ENCODE data around the gene PID1. TPM values are rescaled to one million over a fixed set of nuclear protein-coding genes. Genes with fewer than 3 reads are reported as not detected.

Gene PID1
- total RNA-seq (2021; ENCODE audit: unreplicated experiment): 0.15 TPM
- polyA plus RNA-seq (2012): 0.03 TPM in 1 of 2 replicates, not detected in the other
- Bru-seq, nascent RNA: percentile 5 among the genes with signal in this experiment
- BruChase-seq, experiment 1, labeled RNA remaining after a 6-hour chase: percentile 4 among the genes with signal in this experiment
- BruChase-seq, experiment 2, labeled RNA remaining after a 2-hour chase: percentile 8 among the genes with signal in this experiment
- long read RNA-seq: 0 reads

- no peak for DNase-seq (ENCODE audit: low read depth, low spot score)
- POLR2A ChIA-PET: no interaction called here
- no peak within 1 kb of the TSS for H3K4me2 ChIP-seq (ENCODE audit: low read length)
Observed at GRCh38 chr2:229270551-229271410, at the start of gene PID1. Gene PID1, minus strand, starts transcription at chr2:229271287. Its CDS starts 244 bp downstream, at chr2:229271043.

More at GRCh38 chr2:229270551-229271410, at the start of gene PID1:
- ATAC-seq: no peak
- H2AFZ ChIP-seq (ENCODE audit: low read depth, low read length, poor library complexity, severe bottlenecking): no peak within 1 kb of the TSS
- no peaks in the 10 kb centered on the region for H3K79me2 ChIP-seq (ENCODE audit: insufficient read depth, low read length)
- H3K9me3 ChIP-seq (ENCODE audit: control insufficient read depth in 1 of 2, insufficient read depth in 1 of 2, low read depth in 1 of 2, low read length in 2 of 2): no peaks in the 10 kb centered on the region
- H3K4me3 ChIP-seq (replicated peaks in 1 of 2; ENCODE audit: low read depth in 1 of 2, low read length in 2 of 2): no peak within 1 kb of the TSS
- H4K20me1 ChIP-seq (ENCODE audit: insufficient read depth): no peaks in the 10 kb centered on the region
- no peak within 1 kb of the TSS for H3K9ac ChIP-seq (ENCODE audit: low read length)
- CTCF ChIA-PET: no interaction called here
- H3K27me3 ChIP-seq (ENCODE audit: insufficient read depth, low read length): no peaks in the 10 kb centered on the region
- no peak within 1 kb of the TSS for H3K27ac ChIP-seq (ENCODE audit: low read depth, low read length)
- peaks cover 0 to 10% of the 10 kb centered on the region in 2 experiments; a peak in 3 of 4 replicates for H3K4me1 ChIP-seq (ENCODE audit: control insufficient read depth in 1 of 2, insufficient read depth in 2 of 2, low read length in 2 of 2)
- intact Hi-C loops (cut with micrococcal nuclease): loop anchor here (5.0 kb wide), 1 partner anchor 588 kb away; no protein-coding TSS in a partner anchor
- H3K36me3 ChIP-seq (ENCODE audit: control insufficient read depth in 1 of 2, insufficient read depth in 2 of 2, low read length in 2 of 2): no peaks in the 10 kb centered on the region
- no peaks in the 10 kb centered on the region for H3K9me2 ChIP-seq (ENCODE audit: insufficient read depth)
- BruUV-seq (replicated peaks): no TSS peak
- RAD21 ChIA-PET (ENCODE audit: low non-redundant PET in 1 of 2, low total read pairs in 2 of 2, uncharacterized antibody in 2 of 2, unreplicated experiment in 2 of 2): interaction anchor here in 1 of 2 experiments (0.7 kb wide), 1 partner anchor 414 kb away, joined by 6 read pairs; no protein-coding TSS in a partner anchor
- TF ChIP-seq CTCF (IDR thresholded peaks at IDR 0.05 in 2 of 3, conservative IDR thresholded peaks at IDR 0.05 in 1 of 3; ENCODE audit: borderline replicate concordance in 1 of 3, insufficient read depth in 1 of 3, low read depth in 2 of 3, low read length in 2 of 3) (no peak), FOSL1 (IDR thresholded peaks at IDR 0.05; ENCODE audit: low read depth) (no peak), YY1 (IDR thresholded peaks at IDR 0.05; ENCODE audit: extremely low read depth, insufficient replicate concordance, low read depth, low read length) (no peak), RAD21 (IDR thresholded peaks at IDR 0.05; ENCODE audit: low read depth) (no peak), ELF1 (IDR thresholded peaks at IDR 0.05; ENCODE audit: borderline replicate concordance, low read depth) (no peak), JUND (IDR thresholded peaks at IDR 0.05) (no peak), ATF3 (IDR thresholded peaks at IDR 0.05) (no peak), TCF7L2 (IDR thresholded peaks at IDR 0.05; ENCODE audit: borderline replicate concordance, extremely low read depth, insufficient read depth, insufficient read length) (no peak), SRF (IDR thresholded peaks at IDR 0.05; ENCODE audit: low read depth) (no peak), SIN3A (IDR thresholded peaks at IDR 0.05; ENCODE audit: low read depth) (no peak), ZNF274 (IDR thresholded peaks at IDR 0.05; ENCODE audit: low read depth, low read length) (no peak), POLR2A (IDR thresholded peaks at IDR 0.05; ENCODE audit: borderline replicate concordance, extremely low read depth, insufficient read depth, insufficient read length) (no peak), CEBPB (IDR thresholded peaks at IDR 0.05; ENCODE audit: low read depth) (no peak), SP1 (IDR thresholded peaks at IDR 0.05; ENCODE audit: low read depth) (no peak), ZFX (IDR thresholded peaks at IDR 0.05) (no peak)
- TF ChIP-seq, protein P1, sequence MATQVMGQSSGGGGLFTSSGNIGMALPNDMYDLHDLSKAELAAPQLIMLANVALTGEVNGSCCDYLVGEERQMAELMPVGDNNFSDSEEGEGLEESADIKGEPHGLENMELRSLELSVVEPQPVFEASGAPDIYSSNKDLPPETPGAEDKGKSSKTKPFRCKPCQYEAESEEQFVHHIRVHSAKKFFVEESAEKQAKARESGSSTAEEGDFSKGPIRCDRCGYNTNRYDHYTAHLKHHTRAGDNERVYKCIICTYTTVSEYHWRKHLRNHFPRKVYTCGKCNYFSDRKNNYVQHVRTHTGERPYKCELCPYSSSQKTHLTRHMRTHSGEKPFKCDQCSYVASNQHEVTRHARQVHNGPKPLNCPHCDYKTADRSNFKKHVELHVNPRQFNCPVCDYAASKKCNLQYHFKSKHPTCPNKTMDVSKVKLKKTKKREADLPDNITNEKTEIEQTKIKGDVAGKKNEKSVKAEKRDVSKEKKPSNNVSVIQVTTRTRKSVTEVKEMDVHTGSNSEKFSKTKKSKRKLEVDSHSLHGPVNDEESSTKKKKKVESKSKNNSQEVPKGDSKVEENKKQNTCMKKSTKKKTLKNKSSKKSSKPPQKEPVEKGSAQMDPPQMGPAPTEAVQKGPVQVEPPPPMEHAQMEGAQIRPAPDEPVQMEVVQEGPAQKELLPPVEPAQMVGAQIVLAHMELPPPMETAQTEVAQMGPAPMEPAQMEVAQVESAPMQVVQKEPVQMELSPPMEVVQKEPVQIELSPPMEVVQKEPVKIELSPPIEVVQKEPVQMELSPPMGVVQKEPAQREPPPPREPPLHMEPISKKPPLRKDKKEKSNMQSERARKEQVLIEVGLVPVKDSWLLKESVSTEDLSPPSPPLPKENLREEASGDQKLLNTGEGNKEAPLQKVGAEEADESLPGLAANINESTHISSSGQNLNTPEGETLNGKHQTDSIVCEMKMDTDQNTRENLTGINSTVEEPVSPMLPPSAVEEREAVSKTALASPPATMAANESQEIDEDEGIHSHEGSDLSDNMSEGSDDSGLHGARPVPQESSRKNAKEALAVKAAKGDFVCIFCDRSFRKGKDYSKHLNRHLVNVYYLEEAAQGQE (IDR thresholded peaks at IDR 0.05; ENCODE audit: low read depth): no peak
- TF ChIP-seq, protein P2, sequence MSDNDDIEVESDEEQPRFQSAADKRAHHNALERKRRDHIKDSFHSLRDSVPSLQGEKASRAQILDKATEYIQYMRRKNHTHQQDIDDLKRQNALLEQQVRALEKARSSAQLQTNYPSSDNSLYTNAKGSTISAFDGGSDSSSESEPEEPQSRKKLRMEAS (IDR thresholded peaks at IDR 0.05): no peak

Data from HCT116 (cell line).